Measurements from ENCODE around the gene TJP1.

DNA sequence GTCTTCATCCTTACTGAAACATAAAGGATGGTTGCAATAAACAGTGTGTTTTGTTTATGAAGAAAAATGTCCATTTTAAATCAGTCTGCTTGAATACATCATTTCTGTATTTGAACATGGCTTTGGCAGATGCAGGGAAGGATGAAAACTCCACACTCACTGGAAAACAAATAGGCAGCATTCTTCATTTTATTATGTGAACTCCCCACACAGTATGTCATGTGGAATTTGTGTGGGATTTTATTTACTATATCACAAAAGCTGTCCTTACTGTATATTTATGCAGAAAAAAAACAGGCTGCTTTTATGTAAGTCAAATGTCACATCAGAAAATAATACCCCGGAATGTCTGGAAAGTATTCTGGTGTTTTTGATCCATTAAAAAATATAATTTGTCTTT lies 44.1 kb upstream of the TJP1 start:
- TF ChIP-seq, protein P1, sequence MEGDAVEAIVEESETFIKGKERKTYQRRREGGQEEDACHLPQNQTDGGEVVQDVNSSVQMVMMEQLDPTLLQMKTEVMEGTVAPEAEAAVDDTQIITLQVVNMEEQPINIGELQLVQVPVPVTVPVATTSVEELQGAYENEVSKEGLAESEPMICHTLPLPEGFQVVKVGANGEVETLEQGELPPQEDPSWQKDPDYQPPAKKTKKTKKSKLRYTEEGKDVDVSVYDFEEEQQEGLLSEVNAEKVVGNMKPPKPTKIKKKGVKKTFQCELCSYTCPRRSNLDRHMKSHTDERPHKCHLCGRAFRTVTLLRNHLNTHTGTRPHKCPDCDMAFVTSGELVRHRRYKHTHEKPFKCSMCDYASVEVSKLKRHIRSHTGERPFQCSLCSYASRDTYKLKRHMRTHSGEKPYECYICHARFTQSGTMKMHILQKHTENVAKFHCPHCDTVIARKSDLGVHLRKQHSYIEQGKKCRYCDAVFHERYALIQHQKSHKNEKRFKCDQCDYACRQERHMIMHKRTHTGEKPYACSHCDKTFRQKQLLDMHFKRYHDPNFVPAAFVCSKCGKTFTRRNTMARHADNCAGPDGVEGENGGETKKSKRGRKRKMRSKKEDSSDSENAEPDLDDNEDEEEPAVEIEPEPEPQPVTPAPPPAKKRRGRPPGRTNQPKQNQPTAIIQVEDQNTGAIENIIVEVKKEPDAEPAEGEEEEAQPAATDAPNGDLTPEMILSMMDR (conservative IDR thresholded peaks at IDR 0.05; ENCODE audit: low read depth, low read length) = no peak
- no peak for TF ChIP-seq EZH2phosphoT487 (IDR thresholded peaks at IDR 0.05; ENCODE audit: borderline replicate concordance, low read length)

All from PC-3 (cell line).